OCI-LY1 (cell line): ENCODE results near the gene OLFML3.

Source experiments
- H2AFZ ChIP-seq: fragments of 200-600 bp; sonication (generic), shearing (Covaris generic); 2 replicates; pipeline ENCODE4 v1.6.0; 2014; ENCODE audit warnings: antibody characterized with exemption, mild to moderate bottlenecking, low read length
- H3F3A ChIP-seq: fragments of 200-600 bp; sonication (generic), shearing (Covaris generic); 2 replicates; pipeline ENCODE4 v1.6.0; 2014; ENCODE audit warnings: mild to moderate bottlenecking, antibody characterized with exemption, low read length, moderate library complexity; ENCODE audit not compliant: insufficient read depth
- H3K27ac ChIP-seq: fragments of 200-600 bp; sonication (generic); 2 replicates; pipeline ENCODE4 v1.5.1; 2014; ENCODE audit warnings: low read length, mixed run types, mild to moderate bottlenecking, low read depth; ENCODE audit not compliant: poor library complexity, severe bottlenecking
- H3K27me3 ChIP-seq: fragments of 200-600 bp; sonication (generic); 2 replicates; pipeline ENCODE4 v1.6.0; 2014; ENCODE audit warnings: antibody characterized with exemption, mild to moderate bottlenecking, low read length, moderate library complexity; ENCODE audit not compliant: insufficient read depth
- H3K36me3 ChIP-seq: fragments of 200-600 bp; sonication (generic); 2 replicates; pipeline ENCODE4 v1.6.1; 2014; ENCODE audit warnings: mild to moderate bottlenecking, antibody characterized with exemption, low read length, moderate library complexity, mixed read lengths; ENCODE audit not compliant: insufficient read depth
- H3K4me1 ChIP-seq: fragments of 200-600 bp; sonication (generic); 2 replicates; pipeline ENCODE4 v1.5.1; 2014; ENCODE audit warnings: mild to moderate bottlenecking, low read length, moderate library complexity; ENCODE audit not compliant: insufficient read depth, severe bottlenecking
- H3K4me2 ChIP-seq: fragments of 200-600 bp; sonication (generic), shearing (Covaris generic); 2 replicates; pipeline ENCODE4 v1.6.1; 2014; ENCODE audit warnings: low read length
- H3K4me3 ChIP-seq: fragments of 200-600 bp; sonication (generic); 2 replicates; pipeline ENCODE4 v1.5.1; 2014; ENCODE audit warnings: low read length, low read depth, mild to moderate bottlenecking, mixed read lengths; ENCODE audit not compliant: poor library complexity, severe bottlenecking
- H3K79me2 ChIP-seq: fragments of 200-600 bp; shearing (Covaris generic); 2 replicates; pipeline ENCODE4 v1.6.1; 2016; ENCODE audit warnings: mixed run types, low read length, mixed read lengths; ENCODE audit not compliant: insufficient read depth
- H3K9ac ChIP-seq: fragments of 200-600 bp; sonication (generic), shearing (Covaris generic); 2 replicates; pipeline ENCODE4 v1.6.1; 2014; ENCODE audit warnings: mild to moderate bottlenecking, low read length, mixed read lengths
- H3K9me2 ChIP-seq: fragments of 200-600 bp; sonication (generic), shearing (Covaris generic); 2 replicates; pipeline ENCODE4 v1.6.1; 2014; ENCODE audit warnings: low read depth, mild to moderate bottlenecking, low read length, mixed read lengths
- H3K9me3 ChIP-seq: fragments of 200-600 bp; shearing (Covaris generic); 2 replicates; pipeline ENCODE4 v1.6.1; 2014; ENCODE audit warnings: low read length, mixed read lengths
- H4K20me1 ChIP-seq: fragments of 200-600 bp; sonication (generic), shearing (Covaris generic); 2 replicates; pipeline ENCODE4 v1.6.0; 2016; ENCODE audit warnings: mild to moderate bottlenecking, low read length; ENCODE audit not compliant: insufficient read depth
- EZH2 ChIP-seq: fragments of 200-600 bp; sonication (generic), shearing (Covaris generic); IDR thresholded peaks from 2 replicates; pipeline ENCODE4 v1.8.0; 2017; ENCODE audit warnings: borderline replicate concordance, mixed run types, mild to moderate bottlenecking, antibody characterized with exemption, low read length, moderate library complexity, mixed read lengths
- TF ChIP-seq, protein P1 (sequence below): fragments of 200-600 bp; sonication (generic), shearing (Covaris generic); IDR thresholded peaks from 2 replicates; pipeline ENCODE4 v1.5.1; 2017; ENCODE audit warnings: mild to moderate bottlenecking, antibody characterized with exemption, low read length, moderate library complexity, mixed read lengths

Gene OLFML3, protein sequence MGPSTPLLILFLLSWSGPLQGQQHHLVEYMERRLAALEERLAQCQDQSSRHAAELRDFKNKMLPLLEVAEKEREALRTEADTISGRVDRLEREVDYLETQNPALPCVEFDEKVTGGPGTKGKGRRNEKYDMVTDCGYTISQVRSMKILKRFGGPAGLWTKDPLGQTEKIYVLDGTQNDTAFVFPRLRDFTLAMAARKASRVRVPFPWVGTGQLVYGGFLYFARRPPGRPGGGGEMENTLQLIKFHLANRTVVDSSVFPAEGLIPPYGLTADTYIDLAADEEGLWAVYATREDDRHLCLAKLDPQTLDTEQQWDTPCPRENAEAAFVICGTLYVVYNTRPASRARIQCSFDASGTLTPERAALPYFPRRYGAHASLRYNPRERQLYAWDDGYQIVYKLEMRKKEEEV

DNA sequence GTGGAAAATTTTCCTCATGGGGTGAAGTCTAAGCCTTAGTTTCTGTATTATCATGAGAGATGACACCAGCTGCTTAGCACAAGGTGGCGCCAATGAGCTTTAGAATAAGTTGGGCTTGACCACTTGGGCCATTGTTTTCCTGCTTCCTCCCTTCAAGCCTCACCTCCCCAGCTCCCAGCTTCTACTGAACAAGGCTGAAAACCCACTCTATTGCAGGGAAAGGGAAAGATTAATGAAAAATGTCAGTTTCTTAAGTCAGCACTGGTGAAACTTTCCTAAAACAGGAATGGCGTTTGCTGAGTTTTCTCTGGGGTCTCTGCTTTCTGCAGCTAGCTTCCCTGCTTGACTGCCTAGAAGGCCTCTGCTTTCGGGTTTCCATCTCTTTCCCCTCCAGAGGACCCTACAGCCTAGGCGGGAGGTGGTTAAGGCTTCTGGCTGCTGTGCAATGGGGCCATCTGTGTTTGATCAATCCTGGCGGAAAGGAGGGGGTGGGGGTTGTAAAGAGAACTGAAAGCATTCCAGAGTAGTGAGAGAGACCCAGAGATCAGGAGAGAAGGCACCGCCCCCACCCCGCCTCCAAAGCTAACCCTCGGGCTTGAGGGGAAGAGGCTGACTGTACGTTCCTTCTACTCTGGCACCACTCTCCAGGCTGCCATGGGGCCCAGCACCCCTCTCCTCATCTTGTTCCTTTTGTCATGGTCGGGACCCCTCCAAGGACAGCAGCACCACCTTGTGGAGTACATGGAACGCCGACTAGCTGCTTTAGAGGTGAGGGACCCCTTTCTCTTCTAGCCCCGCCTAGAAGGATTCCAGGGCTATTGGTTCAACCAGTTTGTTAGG is at the start of gene OLFML3:
Gene OLFML3 (plus strand): TSS at position 612 of the 840 bp plus-strand sequence. CDS start 43 bp downstream, at position 655.
- Histone ChIP-seq H3K79me2 (no peaks in the 10 kb centered on the region), H3K27ac (no peak within 1 kb of the TSS), H3K9ac (no peak within 1 kb of the TSS), H3K9me3 (no peaks in the 10 kb centered on the region), H3K9me2 (no peaks in the 10 kb centered on the region), H4K20me1 (no peaks in the 10 kb centered on the region), H3K27me3 (no peaks in the 10 kb centered on the region), H3K4me2 (no peak within 1 kb of the TSS), H3F3A (no peaks in the 10 kb centered on the region; the same call in 1 of the 2 replicates), H2AFZ (no peak within 1 kb of the TSS), H3K4me1 (peaks cover 5% of the 10 kb centered on the region), H3K4me3 (no peak within 1 kb of the TSS), H3K36me3 (peaks cover 12% of the 10 kb centered on the region; the same call in 1 of the 2 replicates)
- TF ChIP-seq, protein P1, sequence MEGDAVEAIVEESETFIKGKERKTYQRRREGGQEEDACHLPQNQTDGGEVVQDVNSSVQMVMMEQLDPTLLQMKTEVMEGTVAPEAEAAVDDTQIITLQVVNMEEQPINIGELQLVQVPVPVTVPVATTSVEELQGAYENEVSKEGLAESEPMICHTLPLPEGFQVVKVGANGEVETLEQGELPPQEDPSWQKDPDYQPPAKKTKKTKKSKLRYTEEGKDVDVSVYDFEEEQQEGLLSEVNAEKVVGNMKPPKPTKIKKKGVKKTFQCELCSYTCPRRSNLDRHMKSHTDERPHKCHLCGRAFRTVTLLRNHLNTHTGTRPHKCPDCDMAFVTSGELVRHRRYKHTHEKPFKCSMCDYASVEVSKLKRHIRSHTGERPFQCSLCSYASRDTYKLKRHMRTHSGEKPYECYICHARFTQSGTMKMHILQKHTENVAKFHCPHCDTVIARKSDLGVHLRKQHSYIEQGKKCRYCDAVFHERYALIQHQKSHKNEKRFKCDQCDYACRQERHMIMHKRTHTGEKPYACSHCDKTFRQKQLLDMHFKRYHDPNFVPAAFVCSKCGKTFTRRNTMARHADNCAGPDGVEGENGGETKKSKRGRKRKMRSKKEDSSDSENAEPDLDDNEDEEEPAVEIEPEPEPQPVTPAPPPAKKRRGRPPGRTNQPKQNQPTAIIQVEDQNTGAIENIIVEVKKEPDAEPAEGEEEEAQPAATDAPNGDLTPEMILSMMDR = peak; percentile 71
- TF ChIP-seq EZH2 = no peak

DNA sequence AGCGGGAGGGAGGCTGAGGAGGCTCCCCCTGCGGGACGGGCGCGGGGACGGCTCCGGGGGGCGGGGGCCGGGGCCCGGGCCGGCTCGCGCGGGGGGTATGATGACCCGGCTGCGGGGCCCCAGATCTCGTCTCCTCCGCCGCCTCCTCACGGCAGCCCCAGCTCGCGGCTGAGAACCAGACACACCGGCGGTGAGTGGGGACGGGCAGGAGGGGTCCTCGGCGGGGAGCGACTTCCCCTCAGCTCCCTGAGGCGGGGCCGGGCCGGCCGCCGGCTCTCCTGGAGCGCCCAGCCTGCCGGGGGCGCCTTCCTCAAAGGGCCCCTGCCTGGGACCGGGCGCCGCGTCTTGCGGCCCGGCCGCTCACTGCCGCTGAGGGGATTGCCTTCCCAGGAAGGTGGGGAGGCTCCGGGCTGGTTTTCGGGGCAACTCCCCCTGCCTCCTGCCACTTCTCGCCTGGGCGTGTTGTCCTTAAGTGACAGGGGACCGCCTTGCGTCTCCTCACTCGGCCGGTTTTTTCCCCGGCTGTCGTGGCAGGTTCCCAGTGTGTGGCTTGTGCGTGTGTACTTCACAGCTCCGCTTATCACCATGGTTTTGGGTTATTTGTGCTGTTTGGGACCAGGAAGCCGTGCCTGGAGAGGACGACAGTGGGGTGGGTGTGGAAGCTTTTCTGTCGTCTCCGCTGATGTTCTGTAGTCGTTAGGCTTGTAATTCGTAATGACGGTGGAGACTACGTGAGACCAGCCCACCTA is 49.4 kb upstream of the OLFML3 start:
- Histone ChIP-seq H3F3A (no peaks in the 10 kb centered on the region), H3K9ac (peak overlapping the region; percentile 92), H3K4me2 (peak overlapping the region; percentile 98), H3K9me3 (no peaks in the 10 kb centered on the region), H3K27me3 (no peaks in the 10 kb centered on the region), H3K27ac (peak overlapping the region; percentile 88), H3K9me2 (no peaks in the 10 kb centered on the region), H3K79me2 (peaks cover 49% of the 10 kb centered on the region), H4K20me1 (no peaks in the 10 kb centered on the region), H3K4me1 (peaks cover 56% of the 10 kb centered on the region), H2AFZ (no peak overlapping the region), H3K4me3 (peak overlapping the region; percentile 99), H3K36me3 (peaks cover under 1% of the 10 kb centered on the region; the same call in 1 of the 2 replicates)
- TF ChIP-seq EZH2 = no peak
- TF ChIP-seq, protein P1 = peak; percentile 35; the same call in 1 of the 2 replicates

GRCh38 chr1:113930499-113931161 is 48.6 kb upstream of the OLFML3 start:
- peak overlapping the region; percentile 99 for H3K4me3 ChIP-seq
- peak overlapping the region; percentile 88 for H3K27ac ChIP-seq
- peak overlapping the region; percentile 98 for H3K4me2 ChIP-seq
- peak overlapping the region; percentile 92 for H3K9ac ChIP-seq
- no peaks in the 10 kb centered on the region for H3K9me2 ChIP-seq
- no peaks in the 10 kb centered on the region for H3K27me3 ChIP-seq
- H3K79me2 ChIP-seq = peaks cover 56% of the 10 kb centered on the region
- peaks cover 5% of the 10 kb centered on the region; the same call in 1 of the 2 replicates for H3K36me3 ChIP-seq
- TF ChIP-seq, protein P1 = no peak
- TF ChIP-seq EZH2 = no peak
- no peak overlapping the region for H2AFZ ChIP-seq
- peaks cover 57% of the 10 kb centered on the region for H3K4me1 ChIP-seq
- no peaks in the 10 kb centered on the region for H3K9me3 ChIP-seq
- H4K20me1 ChIP-seq = no peaks in the 10 kb centered on the region
- H3F3A ChIP-seq = no peaks in the 10 kb centered on the region
